Glomerular visceral epithelial cell (primary cell): ENCODE measurements around the gene LURAP1L.

Experiments
- DNase-seq: peaks from one replicate; pipeline ENCODE4 v3.0.0-alpha.2; 2016; ENCODE audit errors: extremely low spot score

The LURAP1L gene

GRCh38 chr9:12813533-12813932, 38.7 kb downstream of the LURAP1L start:
- no peak for DNase-seq

- DNase-seq = peak; percentile 92
These were observed 39.4 kb downstream of the LURAP1L start for GRCh38 chr9:12813960-12814876.

- DNase-seq = no peak
These were observed 40.0 kb downstream of the LURAP1L start for GRCh38 chr9:12814877-12815237.

- no peak for DNase-seq
These were observed 41.1 kb downstream of the LURAP1L start for GRCh38 chr9:12815888-12816287.

- DNase-seq = no peak
These were observed 41.9 kb downstream of the LURAP1L start for GRCh38 chr9:12816656-12817101.

- no peak for DNase-seq
These were observed 42.9 kb downstream of the LURAP1L start for GRCh38 chr9:12817702-12818101.

- no peak for DNase-seq
These were observed 43.7 kb downstream of the LURAP1L start for GRCh38 chr9:12818431-12819000.

GRCh38 chr9:12819436-12820185, 44.8 kb downstream of the LURAP1L start:
- DNase-seq = peak; percentile 9

GRCh38 chr9:12822111-12822510, 47.3 kb downstream of the LURAP1L start:
- DNase-seq = no peak

- no peak for DNase-seq
These were observed 52.2 kb downstream of the LURAP1L start for GRCh38 chr9:12826924-12827565.

- DNase-seq = no peak
These were observed 58.9 kb downstream of the LURAP1L start for GRCh38 chr9:12833701-12834100.

GRCh38 chr9:12838546-12838945, 63.7 kb downstream of the LURAP1L start:
- no peak for DNase-seq

GRCh38 chr9:12843735-12844134, 68.9 kb downstream of the LURAP1L start:
- DNase-seq = no peak

GRCh38 chr9:12846035-12846434, 71.2 kb downstream of the LURAP1L start:
- DNase-seq = no peak

- DNase-seq = peak; percentile 39
These were observed 72.7 kb downstream of the LURAP1L start for GRCh38 chr9:12847561-12847960.

- DNase-seq = no peak
These were observed 74.7 kb downstream of the LURAP1L start for GRCh38 chr9:12849486-12850003.

GRCh38 chr9:12851341-12852090, 76.7 kb downstream of the LURAP1L start:
- DNase-seq = no peak

GRCh38 chr9:12853051-12853450, 78.2 kb downstream of the LURAP1L start:
- DNase-seq = peak; percentile 46

- no peak for DNase-seq
These were observed 79.4 kb downstream of the LURAP1L start for GRCh38 chr9:12854221-12854620.

GRCh38 chr9:12855066-12855465, 80.2 kb downstream of the LURAP1L start:
- DNase-seq = no peak

GRCh38 chr9:12856603-12857002, 81.8 kb downstream of the LURAP1L start:
- no peak for DNase-seq
